ENCODE results near the gene PIP4K2A.
"Not testable (repeated sequence)": the region's sequence is repeated elsewhere in the genome, so short reads cannot be mapped to it uniquely, and the experiment has no call there.

The PIP4K2A gene

GRCh38 chr10:22515009-22515408, 199.4 kb downstream of the PIP4K2A start:
- DNase-seq (ENCODE audit: low read depth in 2 of 2), result no peak

GRCh38 chr10:22514414-22514758, 200.0 kb downstream of the PIP4K2A start:
- DNase-seq (ENCODE audit: low read depth in 2 of 2), result not testable (repeated sequence)

GRCh38 chr10:22513483-22514413, 200.6 kb downstream of the PIP4K2A start:
- DNase-seq (ENCODE audit: low read depth in 2 of 2), result not testable (repeated sequence)

- DNase-seq (ENCODE audit: low read depth in 2 of 2), result not testable (repeated sequence)
Observed at GRCh38 chr10:22512015-22512414, 202.4 kb downstream of the PIP4K2A start.

GRCh38 chr10:22508214-22508613, 206.2 kb downstream of the PIP4K2A start:
- DNase-seq (ENCODE audit: low read depth in 2 of 2), result not testable (repeated sequence)

GRCh38 chr10:22505911-22506685, 208.3 kb downstream of the PIP4K2A start:
- DNase-seq (ENCODE audit: low read depth in 2 of 2), result no peak

GRCh38 chr10:22504766-22505165, 209.6 kb downstream of the PIP4K2A start:
- no peak for DNase-seq (ENCODE audit: low read depth in 2 of 2)

- DNase-seq (ENCODE audit: low read depth in 2 of 2), result no peak
Observed at GRCh38 chr10:22503315-22504088, 210.9 kb downstream of the PIP4K2A start.

GRCh38 chr10:22501863-22502262, 212.5 kb downstream of the PIP4K2A start:
- no peak for DNase-seq (ENCODE audit: low read depth in 2 of 2)

- no peak for DNase-seq (ENCODE audit: low read depth in 2 of 2)
Observed at GRCh38 chr10:22501413-22501812, 213.0 kb downstream of the PIP4K2A start.

- no peak for DNase-seq (ENCODE audit: low read depth in 2 of 2)
Observed at GRCh38 chr10:22500656-22501340, 213.6 kb downstream of the PIP4K2A start.

- not testable (repeated sequence) for DNase-seq (ENCODE audit: low read depth in 2 of 2)
Observed at GRCh38 chr10:22499973-22500372, 214.4 kb downstream of the PIP4K2A start.

- no peak for DNase-seq (ENCODE audit: low read depth in 2 of 2)
Observed at GRCh38 chr10:22495396-22495795, 219.0 kb downstream of the PIP4K2A start.

- no peak for DNase-seq (ENCODE audit: low read depth in 2 of 2)
Observed at GRCh38 chr10:22494007-22494406, 220.4 kb downstream of the PIP4K2A start.

- no peak for DNase-seq (ENCODE audit: low read depth in 2 of 2)
Observed at GRCh38 chr10:22491931-22492615, 222.3 kb downstream of the PIP4K2A start.

- no peak for DNase-seq (ENCODE audit: low read depth in 2 of 2)
Observed at GRCh38 chr10:22491480-22491879, 222.9 kb downstream of the PIP4K2A start.

GRCh38 chr10:22489975-22490374, 224.4 kb downstream of the PIP4K2A start:
- no peak for DNase-seq (ENCODE audit: low read depth in 2 of 2)

- DNase-seq (ENCODE audit: low read depth in 2 of 2), result peak in 1 of 2 experiments; percentile 10
Observed at GRCh38 chr10:22489467-22489866, 224.9 kb downstream of the PIP4K2A start.

- peak in 1 of 2 experiments; percentile 16 for DNase-seq (ENCODE audit: low read depth in 2 of 2)
Observed at GRCh38 chr10:22486431-22486830, 227.9 kb downstream of the PIP4K2A start.

Measured in fibroblast of skin of left quadriceps (primary cell).